Ascending aorta (tissue), 2 donors: ENCODE measurements around the gene SEPHS1. TPM values are rescaled to one million over a fixed set of nuclear protein-coding genes. Genes with fewer than 3 reads are reported as not detected.
"Not testable (repeated sequence)": the region's sequence is repeated elsewhere in the genome, so short reads cannot be mapped to it uniquely, and the experiment has no call there.

Source experiments
- DNase-seq, 2 donors: peaks; one replicate each; pipeline ENCODE4 v3.0.0-alpha.2; 2019; ENCODE audit warnings: low spot score in 2 of 2
- H3K27ac ChIP-seq, 2 donors: fragments of 200-600 bp; sonication (generic); one replicate each; pipeline ENCODE4 v1.5.1; 2016 to 2017; ENCODE audit warnings: mild to moderate bottlenecking in 1 of 2
- H3K27me3 ChIP-seq: fragments of 200-600 bp; sonication (generic); one replicate; pipeline ENCODE4 v1.5.1; 2017
- H3K36me3 ChIP-seq, 2 donors: fragments of 200-600 bp; sonication (generic); one replicate each; pipeline ENCODE4 v1.5.1; 2016
- H3K4me1 ChIP-seq, 2 donors: fragments of 200-600 bp; sonication (generic); one replicate each; pipeline ENCODE4 v1.5.1; 2016 to 2017; ENCODE audit warnings: mild to moderate bottlenecking in 1 of 2
- H3K4me3 ChIP-seq, 2 donors: fragments of 200-600 bp; sonication (generic); one replicate each; pipeline ENCODE4 v1.5.1; 2016 to 2017; ENCODE audit warnings: mild to moderate bottlenecking in 1 of 2
- H3K9me3 ChIP-seq, 2 donors: fragments of 200-600 bp; sonication (generic); one replicate each; pipeline ENCODE4 v1.5.1; 2016
- CTCF ChIP-seq, 3 experiments: fragments of 200-600 bp in 2 of 3; fragments of 450-650 bp in 1 of 3; sonication (generic) in 2 of 3; IDR thresholded peaks; one replicate each; pipeline ENCODE4 v1.5.1; 2016 to 2019; ENCODE audit warnings: antibody characterized with exemption in 3 of 3, mild to moderate bottlenecking in 1 of 3, moderate library complexity in 1 of 3
- intact Hi-C: fragments of 100-400 bp; cut with DNase I; formaldehyde crosslinking; loops from one replicate; pipeline ENCODE4 v1.15.1; 2023
- total RNA-seq: library from RNA; depleted of rRNA; stranded (reverse); fragments of >200 nt; gene quantifications from one replicate; pipeline ENCODE4 v1.1.0, GENCODE V29; 2016

SEPHS1 gene
- total RNA-seq, 1 donor from 2014 or later: 20.3 TPM

- intact Hi-C loops: no loop called here
- Histone ChIP-seq H3K9me3 (no peaks in the 10 kb centered on the region), H3K36me3 (peaks cover 37 to 43% of the 10 kb centered on the region in 2 donors), H3K4me1 (peaks cover 4 to 5% of the 10 kb centered on the region in 2 donors), H3K27me3 (no peaks in the 10 kb centered on the region), H3K27ac (no peak overlapping the region), H3K4me3 (no peak overlapping the region)
- no peak for TF ChIP-seq CTCF (IDR thresholded peaks at IDR 0.05)
- no peak for DNase-seq
These were observed 53.3 kb downstream of the SEPHS1 start for GRCh38 chr10:13294784-13295183.

DNA sequence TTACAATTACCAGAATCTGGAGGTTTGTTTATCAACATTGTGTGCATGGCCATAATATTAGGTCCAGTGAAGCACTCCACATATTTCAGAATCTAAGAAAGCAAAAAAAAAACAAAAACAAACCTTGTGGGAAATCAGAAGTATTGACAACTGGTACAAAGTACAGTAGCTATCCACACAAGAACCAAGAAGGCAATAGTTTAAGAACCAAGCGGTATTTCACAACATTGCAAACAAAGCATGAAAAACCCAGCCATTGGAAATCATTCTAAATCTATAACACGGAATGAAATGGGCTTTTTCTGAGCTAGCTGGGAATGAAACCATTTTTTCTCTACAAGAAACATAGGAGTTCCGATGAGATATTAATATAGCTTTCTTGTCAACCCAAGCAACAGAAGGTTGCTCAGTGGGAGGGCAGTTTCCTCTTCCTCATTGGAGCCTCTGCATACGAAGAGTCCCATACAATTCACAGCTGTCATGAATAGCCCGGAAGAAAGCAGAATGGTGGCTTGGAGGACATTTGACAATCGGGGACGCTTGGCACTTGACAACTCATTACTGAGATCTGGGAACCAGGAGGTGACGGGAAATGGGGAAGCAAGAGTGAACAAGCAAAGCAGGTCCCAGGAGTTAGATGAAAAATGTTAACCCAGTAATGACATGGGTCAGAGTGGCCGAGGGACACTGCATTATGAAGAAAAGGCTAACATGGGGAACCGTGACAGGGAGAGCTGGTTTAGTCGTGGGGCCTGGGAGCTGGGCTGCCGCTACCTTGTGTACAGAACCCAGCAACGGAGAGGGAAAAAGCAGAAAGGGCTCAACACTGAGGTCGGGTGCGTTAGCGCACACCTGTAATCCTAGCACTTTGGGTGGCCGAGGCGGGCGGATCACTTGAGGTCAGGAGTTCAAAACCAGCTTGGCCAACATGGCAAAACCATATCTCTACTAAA lies 56.0 kb downstream of the SEPHS1 start:
- Histone ChIP-seq H3K9me3 (no peaks in the 10 kb centered on the region), H3K4me3 (no peak overlapping the region), H3K4me1 (no peaks in the 10 kb centered on the region), H3K27ac (no peak overlapping the region), H3K27me3 (no peaks in the 10 kb centered on the region), H3K36me3 (peaks cover 39 to 62% of the 10 kb centered on the region in 2 donors)
- DNase-seq: no peak
- intact Hi-C loops: no loop called here
- no peak for TF ChIP-seq CTCF (IDR thresholded peaks at IDR 0.05)

DNA sequence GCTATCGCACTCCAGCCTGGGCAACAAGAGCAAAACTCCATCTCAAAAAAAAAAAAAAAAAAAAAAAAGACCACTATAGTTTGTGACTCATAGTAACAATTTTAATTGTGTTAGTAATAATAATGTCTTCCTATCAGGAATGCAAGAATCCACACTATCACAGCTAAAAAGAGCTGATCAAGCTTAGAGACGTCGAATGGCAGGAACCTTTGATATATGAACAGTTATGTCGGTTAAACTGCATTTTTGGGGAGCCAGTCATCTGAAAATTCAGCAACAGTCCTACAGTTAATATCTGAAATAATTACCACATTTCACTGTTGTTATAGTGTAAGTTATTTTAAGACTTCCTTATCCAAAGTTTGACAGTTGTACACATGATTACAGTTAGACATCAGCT lies 57.0 kb downstream of the SEPHS1 start:
- H3K27me3 ChIP-seq: no peaks in the 10 kb centered on the region
- no peak overlapping the region for H3K4me3 ChIP-seq
- peaks cover 39 to 70% of the 10 kb centered on the region in 2 donors for H3K36me3 ChIP-seq
- no peak overlapping the region for H3K27ac ChIP-seq
- H3K4me1 ChIP-seq: no peaks in the 10 kb centered on the region
- no peak for DNase-seq
- intact Hi-C loops: no loop called here
- no peaks in the 10 kb centered on the region for H3K9me3 ChIP-seq
- TF ChIP-seq CTCF (IDR thresholded peaks at IDR 0.05): no peak

GRCh38 chr10:13284050-13284449 lies 64.0 kb downstream of the SEPHS1 start:
- peaks cover 33 to 62% of the 10 kb centered on the region in 2 donors for H3K36me3 ChIP-seq
- no peak overlapping the region for H3K4me3 ChIP-seq
- H3K27ac ChIP-seq: no peak overlapping the region
- no peaks in the 10 kb centered on the region for H3K4me1 ChIP-seq
- no peak for DNase-seq
- no peaks in the 10 kb centered on the region for H3K27me3 ChIP-seq
- no peak for TF ChIP-seq CTCF (IDR thresholded peaks at IDR 0.05)
- no peaks in the 10 kb centered on the region for H3K9me3 ChIP-seq
- intact Hi-C loops: no loop called here

DNA sequence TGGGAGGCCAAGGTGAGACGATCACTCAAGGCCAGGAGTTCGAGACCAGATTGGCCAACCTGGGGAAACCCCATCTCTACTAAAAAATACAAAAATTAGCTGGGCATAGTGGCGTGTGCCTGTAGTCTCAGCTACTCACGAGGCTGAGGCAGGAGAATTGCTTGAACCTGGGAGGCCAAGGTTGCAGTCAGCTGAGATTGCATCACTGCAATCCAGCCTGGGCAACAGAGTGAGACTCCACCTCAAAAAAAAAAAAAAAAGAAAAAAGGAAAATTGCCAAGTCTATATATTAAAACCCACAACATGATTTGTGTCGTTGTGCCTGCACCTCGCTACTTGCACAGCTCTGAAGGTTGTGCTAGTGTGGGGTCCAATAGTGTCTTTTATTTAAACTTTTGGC lies 65.7 kb downstream of the SEPHS1 start:
- intact Hi-C loops, DNase-seq: not testable (repeated sequence)
- peaks cover 38 to 56% of the 10 kb centered on the region in 2 donors for H3K36me3 ChIP-seq

DNA sequence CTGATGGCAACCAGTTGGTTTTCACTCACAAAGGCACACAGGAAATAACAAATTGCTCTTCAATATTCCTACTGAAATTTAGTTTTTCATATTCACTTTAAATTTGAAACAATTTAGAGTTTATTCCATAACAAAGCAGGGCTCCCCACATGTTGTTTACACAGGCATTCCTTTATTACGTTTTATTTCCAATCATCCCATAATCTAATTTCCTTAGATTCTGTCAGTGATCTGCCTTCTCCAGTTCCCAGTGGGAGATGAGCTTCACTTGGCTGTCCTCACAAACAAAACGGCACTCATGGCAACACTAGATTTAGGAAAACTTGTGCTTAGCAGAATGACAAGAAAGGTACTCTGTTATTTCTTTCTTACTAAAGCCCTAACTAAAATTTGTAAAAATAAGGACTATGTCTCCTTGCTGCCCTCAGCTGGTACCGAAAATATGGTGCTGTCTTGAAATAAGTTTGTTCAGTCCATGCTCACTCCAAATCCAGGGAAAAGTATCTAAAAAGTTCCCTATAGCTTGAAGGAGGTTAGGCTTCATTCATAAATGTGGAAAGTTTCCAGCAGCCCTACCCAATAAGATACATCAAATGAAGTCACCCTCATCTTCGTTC lies 71.2 kb downstream of the SEPHS1 start:
- intact Hi-C loops: no loop called here
- Histone ChIP-seq H3K9me3 (no peaks in the 10 kb centered on the region), H3K4me1 (peaks cover 0 to 8% of the 10 kb centered on the region in 2 donors), H3K36me3 (peaks cover 30 to 31% of the 10 kb centered on the region in 2 donors), H3K27ac (no peak overlapping the region), H3K27me3 (no peaks in the 10 kb centered on the region), H3K4me3 (no peak overlapping the region)
- no peak for TF ChIP-seq CTCF (IDR thresholded peaks at IDR 0.05)
- no peak for DNase-seq

More for the DNA sequence above, 65.7 kb downstream of the SEPHS1 start:
- H3K27ac ChIP-seq, H3K4me3 ChIP-seq, H3K27me3 ChIP-seq, H3K4me1 ChIP-seq, H3K9me3 ChIP-seq: not testable (repeated sequence)

- H3K27ac ChIP-seq, DNase-seq, H3K4me1 ChIP-seq, H3K9me3 ChIP-seq, intact Hi-C loops, H3K27me3 ChIP-seq, H3K4me3 ChIP-seq: not testable (repeated sequence)
- peaks cover 24 to 26% of the 10 kb centered on the region in 2 donors for H3K36me3 ChIP-seq
These were observed 71.9 kb downstream of the SEPHS1 start for GRCh38 chr10:13276146-13276545.
